Measurements from ENCODE around the gene ITIH3.

ITIH3 gene

GRCh38 chr3:52754373-52754772, 40.2 kb upstream of the ITIH3 start:
- no peak for ATAC-seq

GRCh38 chr3:52756141-52756540, 38.5 kb upstream of the ITIH3 start:
- TF ChIP-seq OSR1 (CRISPR knock-in tag; IDR thresholded peaks at IDR 0.05) (no peak), ZNF8 (CRISPR knock-in tag; IDR thresholded peaks at IDR 0.05) (no peak), ZNF70 (CRISPR knock-in tag; IDR thresholded peaks at IDR 0.05) (no peak), ESRRG (CRISPR knock-in tag; IDR thresholded peaks at IDR 0.05) (no peak), CSRNP3 (CRISPR knock-in tag; IDR thresholded peaks at IDR 0.05) (no peak), TOX (CRISPR knock-in tag; IDR thresholded peaks at IDR 0.05; ENCODE audit: borderline replicate concordance) (no peak), CREB5 (CRISPR knock-in tag; IDR thresholded peaks at IDR 0.05; ENCODE audit: low read depth) (no peak), RARB (CRISPR knock-in tag; IDR thresholded peaks at IDR 0.05) (no peak), ZC3H10 (CRISPR knock-in tag; IDR thresholded peaks at IDR 0.05) (no peak), ZFP3 (CRISPR knock-in tag; IDR thresholded peaks at IDR 0.05) (no peak)
- no peak for ATAC-seq

More at GRCh38 chr3:52754373-52754772, 40.2 kb upstream of the ITIH3 start:
- TF ChIP-seq PATZ1 (CRISPR knock-in tag; IDR thresholded peaks at IDR 0.05; ENCODE audit: borderline replicate concordance) (no peak), TOX (CRISPR knock-in tag; IDR thresholded peaks at IDR 0.05; ENCODE audit: borderline replicate concordance) (no peak), PPARA (CRISPR knock-in tag; IDR thresholded peaks at IDR 0.05; ENCODE audit: borderline replicate concordance) (no peak), CSDC2 (CRISPR knock-in tag; IDR thresholded peaks at IDR 0.05) (no peak), GLIS3 (CRISPR knock-in tag; IDR thresholded peaks at IDR 0.05) (no peak), CREB5 (CRISPR knock-in tag; IDR thresholded peaks at IDR 0.05; ENCODE audit: low read depth) (no peak), OSR1 (CRISPR knock-in tag; IDR thresholded peaks at IDR 0.05) (no peak), RARB (CRISPR knock-in tag; IDR thresholded peaks at IDR 0.05) (no peak), SNAI2 (CRISPR knock-in tag; IDR thresholded peaks at IDR 0.05) (no peak), ZNF8 (CRISPR knock-in tag; IDR thresholded peaks at IDR 0.05) (no peak), TSHZ2 (CRISPR knock-in tag; IDR thresholded peaks at IDR 0.05) (no peak), ARNTL (CRISPR knock-in tag; IDR thresholded peaks at IDR 0.05; ENCODE audit: borderline replicate concordance, low read depth) (no peak), BACH2 (CRISPR knock-in tag; IDR thresholded peaks at IDR 0.05; ENCODE audit: borderline replicate concordance) (no peak), ESRRG (CRISPR knock-in tag; IDR thresholded peaks at IDR 0.05) (no peak), ZNF70 (CRISPR knock-in tag; IDR thresholded peaks at IDR 0.05) (no peak)

GRCh38 chr3:52763466-52763865, 31.1 kb upstream of the ITIH3 start:
- no peak for ATAC-seq
- no peak for TF ChIP-seq ZNF565 (CRISPR knock-in tag; conservative IDR thresholded peaks at IDR 0.05; ENCODE audit: low read depth)
- TF ChIP-seq TOX (CRISPR knock-in tag; IDR thresholded peaks at IDR 0.05; ENCODE audit: borderline replicate concordance) = no peak
- TF ChIP-seq ZC3H10 (CRISPR knock-in tag; IDR thresholded peaks at IDR 0.05) = no peak
- no peak for TF ChIP-seq PATZ1 (CRISPR knock-in tag; IDR thresholded peaks at IDR 0.05; ENCODE audit: borderline replicate concordance)

All from SK-N-SH treated with all-trans-retinoic acid at 6 μM for 48 hours (cell line).